GM18867 (cell line): ENCODE results near the gene OVOL2.
A peak's percentile ranks its signal among the peaks of the same experiment; 100 is the strongest.
"Not testable (repeated sequence)": the region's sequence is repeated elsewhere in the genome, so short reads cannot be mapped to it uniquely, and the experiment has no call there.

Source experiments
- ATAC-seq: cut with Tn5 transposase; IDR thresholded peaks from one replicate; pipeline ENCODE4 v1.9.1; 2021; ENCODE audit warnings: mild to moderate bottlenecking, moderate library complexity; ENCODE audit not compliant: unreplicated experiment

Gene OVOL2

DNA sequence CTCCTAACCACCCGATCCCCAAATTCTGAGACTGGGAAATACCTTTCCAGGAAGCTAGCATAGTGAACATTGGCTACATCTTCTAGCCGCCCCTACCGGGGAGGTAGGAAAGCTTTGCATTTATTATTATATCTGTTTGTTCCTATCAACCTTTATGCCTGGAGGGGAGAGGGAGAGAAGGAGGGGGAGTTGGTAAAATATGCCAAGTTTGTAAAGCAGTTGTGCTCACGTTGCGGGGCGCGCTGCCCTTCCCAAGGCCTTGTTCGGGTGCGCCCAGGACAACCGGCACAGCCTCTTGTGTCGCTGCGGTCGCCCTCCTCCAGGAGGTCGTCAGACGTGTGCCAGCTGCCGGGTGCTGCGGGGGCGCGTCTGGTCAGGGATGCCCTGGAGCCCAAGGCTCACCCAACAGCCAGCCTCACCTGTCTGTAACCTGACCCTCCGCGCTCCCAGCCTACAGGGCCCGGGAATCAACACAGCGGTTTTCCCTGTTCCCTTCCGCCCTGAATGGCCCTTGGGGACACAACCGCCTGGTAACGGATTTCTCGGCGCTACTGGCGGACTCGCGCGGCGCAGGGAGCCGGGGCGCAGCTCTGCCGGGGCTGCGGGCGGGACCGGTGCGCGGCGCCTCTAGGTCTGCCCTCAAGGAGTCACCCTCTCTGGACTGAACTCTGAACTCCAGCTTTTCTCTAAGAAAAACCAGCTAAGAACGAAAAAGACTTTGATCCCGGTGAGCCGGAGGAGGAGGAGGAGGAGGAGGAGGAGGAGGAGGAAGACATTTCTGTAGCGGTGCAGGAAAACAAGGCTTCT, 1.1 kb upstream of the OVOL2 start:
- ATAC-seq = no peak

DNA sequence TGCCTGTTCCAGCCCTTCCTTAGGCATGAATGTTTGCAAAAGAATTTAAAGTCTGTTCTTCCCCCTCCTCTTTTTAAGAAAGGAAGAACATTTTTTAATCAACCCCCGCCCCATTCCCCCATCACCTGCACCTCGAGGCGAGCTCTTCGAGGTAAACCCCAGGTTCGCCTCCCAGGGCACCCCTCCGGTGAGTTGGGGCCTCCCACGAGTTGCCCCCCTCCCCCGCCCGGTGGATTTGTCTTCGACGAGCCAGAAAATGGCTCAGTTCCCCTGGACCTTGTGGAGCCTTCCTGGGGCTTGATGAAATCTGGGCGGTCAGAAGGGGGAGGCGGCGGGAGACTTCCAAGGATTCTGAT, 256 bp upstream of the OVOL2 start:
- ATAC-seq = no peak

DNA sequence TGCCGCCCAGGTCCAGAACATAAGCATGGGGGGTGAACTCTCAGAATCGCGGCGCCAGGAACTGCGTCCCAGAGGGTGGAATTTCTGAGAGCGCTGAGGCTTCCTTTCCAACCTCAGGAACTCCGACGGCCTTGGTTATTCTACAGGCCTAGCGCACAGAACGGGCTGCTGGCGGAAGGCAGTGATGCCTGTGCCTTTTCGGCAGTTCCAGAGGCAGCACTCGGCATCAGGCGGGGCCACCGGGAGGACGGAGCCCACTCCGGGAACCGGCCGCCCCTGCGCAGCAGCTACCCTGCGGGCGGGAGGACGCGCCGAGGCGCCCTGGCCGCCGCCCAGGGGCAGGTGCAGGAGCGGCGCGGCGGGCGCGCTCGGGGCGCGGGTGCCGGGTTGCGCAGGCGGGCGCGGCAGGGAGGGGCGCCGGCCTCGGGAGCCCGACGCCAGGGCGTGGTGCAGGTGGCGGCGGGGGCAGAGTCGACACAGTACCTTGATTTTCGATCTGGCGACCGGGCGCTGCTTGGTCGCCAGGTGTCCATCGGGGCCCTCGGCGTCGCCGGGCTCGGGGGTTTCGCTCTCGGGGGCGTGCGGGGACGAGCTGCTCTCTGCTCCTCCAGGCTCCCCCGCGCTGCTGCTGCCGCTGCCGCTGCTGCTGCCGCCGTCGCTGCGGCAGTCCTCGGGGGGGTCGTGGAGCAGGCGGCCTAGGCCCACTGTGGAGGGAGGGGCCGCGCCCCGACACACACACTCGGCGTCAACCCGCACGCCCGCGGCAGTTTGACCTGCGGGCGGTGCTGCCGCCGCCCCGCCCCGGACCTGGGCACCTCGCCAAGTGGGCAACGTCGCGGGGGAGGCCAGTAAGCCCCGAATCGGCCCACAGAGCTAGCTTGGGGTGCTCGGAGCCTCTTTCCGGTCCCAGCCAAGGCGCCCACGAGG, 1.3 kb downstream of the OVOL2 start:
- no peak for ATAC-seq

DNA sequence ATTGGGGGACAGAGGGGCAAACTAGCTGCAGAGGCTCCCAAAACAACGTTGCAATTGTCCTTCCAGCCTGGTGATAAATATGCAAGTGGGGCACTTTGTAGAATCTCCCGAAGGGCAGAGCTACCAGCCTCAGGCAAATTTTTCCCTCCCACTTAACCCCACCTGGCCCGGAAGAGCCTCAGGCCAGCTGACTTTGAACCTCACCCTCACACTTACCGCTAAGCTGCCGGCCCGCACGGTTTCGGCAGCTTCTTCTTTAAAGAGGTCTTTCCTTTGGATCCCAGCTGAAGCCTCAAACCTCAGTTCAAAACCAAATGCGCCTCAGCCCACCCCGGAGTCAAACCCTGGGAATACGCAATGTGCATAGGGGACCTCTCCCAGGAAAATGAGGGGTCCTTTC, 2.5 kb downstream of the OVOL2 start:
- ATAC-seq = no peak

DNA sequence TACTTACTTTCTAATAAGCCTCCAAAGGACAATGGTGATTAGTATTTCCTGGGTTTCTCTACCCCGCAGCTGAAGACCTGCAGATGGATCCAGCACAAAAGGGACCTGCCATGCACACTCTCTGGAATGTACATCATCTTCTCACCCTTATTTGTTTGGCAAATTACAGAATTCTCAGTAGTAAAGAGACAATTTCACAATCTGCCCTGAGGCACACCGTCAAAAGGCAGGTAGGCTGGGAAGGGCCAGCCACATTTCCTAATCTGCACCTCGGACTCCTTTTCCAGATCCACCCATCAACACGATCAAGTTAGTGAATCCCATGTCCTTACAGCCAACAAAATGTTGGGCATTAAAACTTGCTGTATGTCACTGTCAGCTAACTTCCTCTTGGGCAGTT, 4.9 kb downstream of the OVOL2 start:
- ATAC-seq = no peak

DNA sequence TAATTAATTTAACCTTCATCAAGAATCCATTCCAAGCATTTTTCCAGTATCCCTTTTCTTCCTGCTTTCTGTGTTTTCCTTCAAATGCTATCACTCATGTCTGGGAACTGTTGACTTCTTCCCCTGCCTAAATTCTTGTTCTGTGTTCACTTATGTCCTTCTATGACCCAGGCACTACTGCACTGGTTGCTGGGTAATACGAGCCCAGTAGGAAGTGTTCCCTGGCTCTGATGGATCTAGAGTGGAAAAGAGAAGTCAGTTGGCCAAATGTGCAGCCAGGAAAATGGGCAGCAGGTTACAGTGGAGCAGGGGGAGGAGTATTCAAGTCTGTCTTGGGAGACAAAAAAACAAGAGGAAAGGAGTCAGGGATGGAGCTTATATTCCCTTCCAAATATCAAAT, 7.1 kb downstream of the OVOL2 start:
- ATAC-seq = no peak

DNA sequence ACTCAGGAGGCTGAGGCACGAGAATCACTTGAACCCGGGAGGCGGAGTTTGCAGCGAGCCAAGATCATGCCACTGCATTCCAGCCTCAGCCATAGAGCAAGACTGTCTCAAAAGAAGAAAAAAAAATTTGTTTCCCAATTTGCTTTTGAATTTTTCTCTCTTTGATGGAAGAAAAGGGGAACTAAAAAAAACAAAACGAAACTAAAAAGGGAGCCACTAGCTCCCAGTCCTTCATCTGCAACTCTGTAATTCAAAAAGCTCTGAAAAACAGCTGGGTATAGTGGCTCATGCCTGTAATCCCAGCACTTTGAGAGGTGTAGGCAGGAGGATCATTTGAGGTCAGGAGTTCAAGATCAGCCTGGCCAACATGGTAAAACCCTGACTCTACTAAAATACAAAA, 9.5 kb downstream of the OVOL2 start:
- no peak for ATAC-seq

DNA sequence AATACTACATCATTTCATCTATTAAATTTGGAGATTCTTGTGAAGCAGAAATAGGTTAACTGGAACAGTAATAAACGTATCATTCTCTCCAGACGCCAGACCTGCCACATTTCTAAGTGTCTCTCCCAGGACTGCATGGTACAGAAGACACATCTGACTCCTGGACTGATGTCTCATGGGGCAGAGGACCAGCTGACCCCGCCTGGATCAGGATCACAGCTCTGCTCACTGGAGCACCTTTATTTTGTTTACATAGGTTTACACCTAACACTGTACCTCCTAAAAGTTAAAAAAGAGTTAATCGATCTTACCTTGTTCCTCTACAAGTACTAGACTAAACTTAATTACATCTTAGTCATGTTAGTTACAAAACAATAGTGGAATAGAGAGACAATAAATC, 11.2 kb downstream of the OVOL2 start:
- no peak for ATAC-seq

DNA sequence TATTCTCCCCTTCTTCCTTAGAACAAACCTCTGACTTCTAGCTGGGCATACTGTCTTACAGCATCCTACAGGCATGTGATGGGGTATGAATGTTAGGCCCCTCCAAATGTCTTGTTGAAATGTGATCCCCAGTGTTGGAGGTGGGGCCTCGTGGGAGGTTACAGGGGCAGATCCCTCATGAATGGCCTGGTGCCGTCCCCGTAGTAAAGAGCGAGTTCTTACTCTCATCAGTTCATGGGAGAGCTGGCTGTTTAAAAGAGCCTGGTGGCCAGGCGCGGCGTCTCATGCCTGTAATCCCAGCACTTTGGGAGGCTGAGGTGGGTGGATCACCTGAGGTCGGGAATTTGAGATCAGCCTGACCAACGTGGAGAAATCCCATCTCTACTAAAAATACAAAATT, 15.5 kb downstream of the OVOL2 start:
- ATAC-seq = no peak

DNA sequence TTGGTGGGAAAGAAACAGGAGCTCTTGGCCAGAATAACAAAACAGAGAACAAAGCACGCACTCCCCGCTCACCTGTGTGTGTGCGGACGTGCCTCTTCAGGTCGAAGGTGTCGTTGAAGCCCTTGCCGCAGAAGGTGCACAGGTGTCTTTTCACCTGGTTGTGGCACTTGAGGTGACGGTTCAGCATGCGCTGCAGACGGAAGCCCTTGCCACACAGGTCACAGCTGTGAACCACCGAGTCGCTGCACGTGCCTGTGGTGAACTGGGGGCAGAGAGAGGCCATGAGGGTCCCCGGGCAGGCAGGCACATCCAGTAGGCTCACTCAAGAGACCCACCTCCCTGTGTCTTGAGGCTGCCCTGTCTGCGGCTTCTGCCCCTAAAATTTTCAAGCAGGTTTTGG, 16.3 kb downstream of the OVOL2 start:
- no peak for ATAC-seq

DNA sequence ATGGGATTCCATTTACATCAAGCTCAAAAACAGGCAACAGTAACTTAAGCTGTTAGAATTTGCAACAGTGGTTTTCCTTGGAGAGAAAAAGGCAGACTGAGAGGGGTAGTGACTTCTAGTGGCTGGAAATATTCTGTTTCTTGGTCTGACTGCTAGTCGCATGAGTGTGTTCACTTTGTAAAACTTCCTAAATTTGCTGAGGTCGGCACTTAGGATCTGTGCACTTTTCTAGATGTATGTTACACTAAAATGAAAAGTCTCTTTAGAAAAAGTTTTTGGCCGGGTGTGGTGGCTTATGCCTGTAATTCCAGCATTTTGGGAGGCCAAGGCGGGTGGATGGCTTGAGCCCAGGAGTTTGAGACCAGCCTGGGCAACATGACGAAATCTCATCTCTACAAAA, 18.7 kb downstream of the OVOL2 start:
- no peak for ATAC-seq

DNA sequence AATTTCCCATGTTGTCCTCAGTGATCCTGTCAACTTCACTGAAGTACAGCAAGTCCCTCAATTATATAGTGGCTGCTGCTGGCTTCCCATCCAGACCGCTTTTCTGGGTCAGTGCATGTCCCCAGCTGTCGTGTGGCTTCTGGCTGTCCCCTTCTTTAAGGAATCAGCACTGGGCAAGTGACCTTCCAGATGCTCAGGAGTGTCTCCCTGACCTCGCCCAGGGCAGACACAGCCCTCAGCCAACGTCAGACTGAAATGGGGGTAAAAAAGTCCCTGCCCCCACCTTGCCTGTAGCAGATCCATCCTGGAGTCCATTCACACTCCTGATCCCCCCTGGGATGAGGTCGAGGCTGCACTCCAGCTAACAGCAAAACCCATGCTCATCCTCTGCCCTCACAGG, 23.7 kb downstream of the OVOL2 start:
- ATAC-seq = no peak

DNA sequence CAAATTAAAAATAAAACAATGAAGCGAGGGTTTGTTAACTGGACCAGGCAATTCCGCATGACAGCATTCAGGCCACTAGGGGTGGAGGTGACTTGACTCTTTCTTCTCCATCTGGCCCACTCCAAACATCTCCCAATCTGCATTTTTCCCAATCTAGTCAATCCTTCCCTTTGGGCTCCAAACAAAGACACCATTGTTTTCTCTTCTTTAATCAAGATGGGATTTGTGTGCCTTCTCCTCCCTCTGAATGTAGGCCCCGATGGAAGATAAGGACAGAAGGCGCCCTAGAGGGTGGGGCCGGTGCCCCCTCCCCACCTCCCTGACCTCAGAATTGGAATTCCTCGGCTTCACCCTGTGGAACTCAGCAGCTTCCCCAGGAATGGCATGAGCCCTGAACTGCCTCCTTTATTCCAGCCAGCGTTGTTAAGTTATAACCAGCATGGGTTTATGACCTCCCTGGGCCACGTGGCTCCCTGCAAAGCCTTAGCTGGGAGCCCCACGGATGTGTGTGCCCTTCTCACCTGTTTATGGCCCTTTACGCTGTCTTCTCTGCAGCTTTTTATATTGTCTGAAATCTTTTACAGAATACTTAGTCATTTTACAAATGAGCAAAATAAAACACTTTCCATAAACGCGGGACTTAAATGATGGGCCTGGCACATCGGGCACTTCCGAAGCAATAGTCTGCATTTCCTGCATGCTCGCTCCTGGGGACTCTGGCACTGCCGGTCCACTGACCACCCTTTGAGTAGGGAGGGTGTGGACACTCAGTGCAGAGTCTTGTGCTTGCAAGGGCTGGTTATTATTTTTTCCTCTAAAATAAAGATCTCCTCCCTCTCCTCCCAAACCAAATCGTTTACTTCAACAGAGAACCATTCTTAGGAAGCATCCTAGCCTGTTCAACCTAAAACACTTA, 24.5 kb downstream of the OVOL2 start:
- ATAC-seq = no peak

DNA sequence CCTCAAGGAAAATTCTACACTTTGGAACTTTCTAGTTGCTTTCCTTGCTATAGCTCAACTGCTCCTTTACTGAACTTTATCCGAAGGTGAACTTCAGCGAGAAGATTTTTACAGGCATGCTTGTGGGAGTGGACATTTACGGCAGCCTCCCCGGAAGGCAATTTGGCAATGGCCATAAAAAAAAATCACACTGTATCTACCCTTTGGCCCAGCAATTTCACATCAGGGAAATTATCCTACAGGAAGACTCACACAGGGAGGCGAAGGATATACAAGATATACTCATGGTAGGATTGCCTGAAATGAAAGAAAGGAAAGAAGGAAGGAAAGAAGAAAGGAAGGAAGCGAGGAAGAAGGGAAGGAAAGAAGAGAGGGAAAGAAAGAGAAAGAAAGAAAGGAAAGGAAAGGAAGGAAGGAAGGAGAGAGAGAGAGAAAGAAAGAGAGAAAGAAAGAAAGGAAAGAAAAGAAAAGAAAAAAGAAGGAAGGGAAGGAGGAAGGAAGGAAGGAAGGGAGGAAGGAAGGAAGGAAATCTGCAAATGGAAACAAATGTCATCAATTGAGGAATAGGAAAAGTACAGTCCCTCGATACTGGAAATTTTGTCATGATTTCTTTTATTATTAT, 25.7 kb downstream of the OVOL2 start:
- ATAC-seq = no peak

DNA sequence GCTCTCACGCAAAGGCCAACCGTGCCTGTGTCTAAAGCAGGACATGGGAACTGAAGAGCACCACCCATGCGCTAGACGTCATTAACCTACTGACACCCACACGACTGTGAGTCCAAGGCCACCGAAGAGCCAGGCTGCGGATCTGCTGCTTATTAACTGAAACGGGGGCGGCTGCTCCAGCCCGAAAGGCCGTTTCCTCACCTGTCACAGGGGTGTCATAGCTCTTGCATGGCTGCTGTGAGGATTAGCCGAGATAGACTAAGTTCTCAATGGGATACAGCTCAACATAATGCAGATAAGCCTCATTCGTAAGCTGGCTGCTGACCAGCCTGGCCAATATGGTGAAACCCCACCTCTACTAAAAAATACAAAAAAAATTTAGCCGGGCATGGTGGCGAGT, 26.7 kb downstream of the OVOL2 start:
- no peak for ATAC-seq

DNA sequence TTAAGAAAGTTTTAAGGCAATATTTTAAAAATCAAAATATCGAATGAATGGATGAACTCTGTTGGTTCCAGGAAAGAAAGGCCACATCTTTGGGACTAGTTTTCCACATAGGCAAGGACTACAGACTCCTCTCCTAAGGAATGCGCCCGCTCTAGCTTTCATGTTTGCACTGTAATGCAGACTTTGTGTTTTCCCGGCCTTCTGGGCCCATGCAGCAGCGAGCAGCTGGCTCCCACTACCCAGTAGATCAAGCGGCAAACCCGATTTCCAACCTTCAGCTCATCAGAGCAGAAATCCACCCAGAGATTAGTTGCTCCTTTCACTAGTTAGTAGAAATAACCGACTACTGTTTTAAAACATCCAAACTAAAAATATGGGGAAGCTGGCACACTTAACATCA, 27.7 kb downstream of the OVOL2 start:
- ATAC-seq = no peak

DNA sequence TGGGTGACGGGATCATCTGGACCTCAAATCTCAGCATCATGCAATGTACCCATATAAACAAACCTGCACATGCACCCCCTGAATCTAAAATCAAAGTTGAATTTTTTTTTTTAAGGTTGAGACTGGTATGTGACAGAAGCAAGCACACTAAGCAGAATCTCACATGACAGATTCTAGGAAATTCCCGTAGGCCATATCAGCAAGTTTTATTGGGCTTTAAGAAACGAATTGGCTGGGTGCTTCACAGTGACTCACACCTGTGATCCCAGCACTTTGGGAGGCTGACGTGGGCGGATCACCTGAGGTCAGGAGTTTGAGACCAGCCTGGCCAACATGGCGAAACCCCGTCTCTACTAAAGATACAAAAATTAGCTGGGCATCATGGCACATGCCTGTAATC, 30.7 kb downstream of the OVOL2 start:
- ATAC-seq = not testable (repeated sequence)

DNA sequence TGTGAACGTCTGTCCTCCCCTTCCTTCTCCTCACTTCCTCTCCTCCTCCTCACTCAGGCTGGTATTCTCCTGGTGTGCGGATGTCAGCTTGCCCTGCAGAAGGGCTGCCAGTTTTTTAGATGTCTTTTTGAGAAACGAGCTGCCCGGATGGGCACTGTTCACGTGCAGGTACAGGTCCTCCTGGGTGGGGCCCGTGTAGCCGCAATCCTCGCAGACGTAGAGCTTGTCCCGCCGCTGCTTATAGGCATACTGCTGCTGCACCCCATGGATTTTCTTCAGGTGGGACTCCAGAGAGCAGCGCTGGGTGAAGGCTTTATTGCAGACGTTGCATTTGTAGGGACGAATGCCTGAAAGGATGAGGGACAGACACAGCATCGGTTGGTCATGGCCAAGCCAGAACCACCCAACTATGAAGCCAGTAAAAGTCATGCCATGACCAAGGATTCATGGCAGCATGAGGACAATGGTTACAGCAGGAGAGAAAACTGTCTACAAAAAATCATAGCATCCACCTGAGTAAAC, 33.0 kb downstream of the OVOL2 start:
- no peak for ATAC-seq

DNA sequence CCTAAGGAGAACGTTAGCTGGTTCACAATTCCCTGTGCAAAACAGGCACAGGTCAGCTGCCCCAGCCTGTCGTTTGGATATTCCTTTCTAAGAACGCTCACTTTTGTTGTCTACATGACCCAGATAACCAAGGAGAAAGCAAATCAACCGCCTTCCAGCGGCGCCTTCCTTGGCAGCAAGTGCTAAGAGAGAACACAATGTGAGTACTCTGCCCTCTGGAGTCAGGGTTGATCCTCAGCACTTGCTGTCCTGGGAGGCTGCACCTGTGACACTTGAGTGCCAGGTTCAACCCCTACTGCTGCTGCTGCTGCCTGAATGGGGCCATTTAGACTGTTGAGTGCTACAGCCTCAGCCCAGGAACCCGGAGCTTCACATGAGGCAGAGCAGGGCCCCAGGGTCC, 36.8 kb downstream of the OVOL2 start:
- ATAC-seq = no peak

DNA sequence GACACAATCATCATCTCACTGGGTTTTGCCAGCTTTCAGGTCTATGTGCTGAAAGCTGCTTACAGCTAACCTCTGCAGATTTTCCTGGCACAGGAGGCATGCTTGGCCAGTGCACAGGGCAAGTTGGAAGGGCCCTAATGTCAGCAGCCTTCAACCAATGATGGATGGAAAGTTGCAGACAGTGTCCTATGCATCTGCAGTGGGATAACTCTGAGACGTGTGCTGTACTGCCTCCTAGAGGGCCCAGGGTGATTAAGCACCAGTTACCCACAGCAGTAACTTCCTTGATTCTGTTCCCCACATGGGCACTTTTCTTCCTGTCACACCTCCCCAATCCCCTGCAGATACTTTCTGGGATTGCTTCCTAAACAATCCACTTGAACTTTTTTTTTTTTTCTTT, 38.6 kb downstream of the OVOL2 start:
- peak; percentile 71 for ATAC-seq

DNA sequence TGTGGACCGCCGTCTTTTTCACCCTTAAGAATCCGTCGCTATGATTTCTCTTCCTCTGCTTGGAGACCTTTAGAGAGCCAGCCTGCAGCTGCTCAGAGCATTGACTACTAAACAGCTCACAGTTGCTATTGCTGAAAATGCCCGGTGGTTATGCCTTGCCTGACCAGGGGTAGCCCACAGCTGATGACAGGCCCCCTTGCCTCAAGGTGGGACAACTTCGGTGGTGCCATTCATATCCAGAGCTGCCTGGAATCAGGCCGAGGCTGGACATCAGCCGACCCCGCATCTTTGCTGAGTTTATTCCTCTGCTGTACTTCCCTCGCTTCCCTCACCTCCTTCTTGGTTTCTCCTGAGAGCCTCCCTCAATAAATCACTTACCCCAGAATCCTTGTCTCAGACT, 39.6 kb downstream of the OVOL2 start:
- no peak for ATAC-seq
